Fibroblast of skin of left biceps (primary cell): ENCODE measurements around the gene PROZ.
"Not testable (repeated sequence)": the region's sequence is repeated elsewhere in the genome, so short reads cannot be mapped to it uniquely, and the experiment has no call there.

Experiments
- DNase-seq, 2 experiments: peaks; one replicate each; pipeline ENCODE4 v3.0.0-alpha.2; 2013; ENCODE audit warnings: low read depth in 2 of 2

The PROZ gene

GRCh38 chr13:113157929-113158747 is at the start of gene PROZ:
Gene PROZ (plus strand): TSS chr13:113158648. CDS start chr13:113158661, 13 bp downstream.
- no peak for DNase-seq

GRCh38 chr13:113109151-113110047 is 49.0 kb upstream of the PROZ start:
- DNase-seq: no peak

- DNase-seq: no peak
Measured at GRCh38 chr13:113110048-113110851, 48.2 kb upstream of the PROZ start.

- DNase-seq: no peak
Measured at GRCh38 chr13:113110852-113111315, 47.6 kb upstream of the PROZ start.

GRCh38 chr13:113111821-113112220 is 46.6 kb upstream of the PROZ start:
- DNase-seq: not testable (repeated sequence)

GRCh38 chr13:113112475-113112874 is 46.0 kb upstream of the PROZ start:
- DNase-seq: not testable (repeated sequence)

- DNase-seq: no peak
Measured at GRCh38 chr13:113112893-113113845, 45.3 kb upstream of the PROZ start.

GRCh38 chr13:113113846-113114271 is 44.6 kb upstream of the PROZ start:
- no peak for DNase-seq

- no peak for DNase-seq
Measured at GRCh38 chr13:113114511-113115362, 43.7 kb upstream of the PROZ start.

GRCh38 chr13:113115363-113116205 is 42.9 kb upstream of the PROZ start:
- DNase-seq: no peak

- DNase-seq: no peak
Measured at GRCh38 chr13:113116206-113116800, 42.1 kb upstream of the PROZ start.

- no peak for DNase-seq
Measured at GRCh38 chr13:113116871-113117271, 41.6 kb upstream of the PROZ start.

GRCh38 chr13:113117335-113117872 is 41.0 kb upstream of the PROZ start:
- no peak for DNase-seq

- DNase-seq: no peak
Measured at GRCh38 chr13:113117911-113118260, 40.6 kb upstream of the PROZ start.

- no peak for DNase-seq
Measured at GRCh38 chr13:113118261-113119021, 40.0 kb upstream of the PROZ start.

GRCh38 chr13:113119166-113119821 is 39.2 kb upstream of the PROZ start:
- DNase-seq: no peak

GRCh38 chr13:113119822-113120189 is 38.6 kb upstream of the PROZ start:
- DNase-seq: no peak
